Bronchial epithelial cell (primary cell): ENCODE data around the gene FTCD. TPM values are rescaled to one million over a fixed set of nuclear protein-coding genes. Genes with fewer than 3 reads are reported as not detected.

Experiments
- DNase-seq: peaks from one replicate; pipeline ENCODE4 v3.0.0-alpha.2; 2010; ENCODE audit warnings: low read depth
- FAIRE-seq: peaks from 2 replicates; lab custom pipeline; 2011; peaks lifted over from hg19 to GRCh38; lab: Jason Lieb, UNC
- H3K27me3 ChIP-seq: 2 replicates; pipeline ENCODE4 v1.5.1; 2011; ENCODE audit warnings: low read length; ENCODE audit not compliant: control insufficient read depth, insufficient read depth
- H3K36me3 ChIP-seq: 2 replicates; pipeline ENCODE4 v1.5.1; 2011; ENCODE audit warnings: low read length; ENCODE audit not compliant: control insufficient read depth, insufficient read depth
- H3K4me3 ChIP-seq: 2 replicates; pipeline ENCODE4 v1.5.1; 2011; ENCODE audit warnings: mild to moderate bottlenecking, low read depth, low read length, control low read depth
- CTCF ChIP-seq: IDR thresholded peaks from 2 replicates; pipeline ENCODE4 v1.5.1; 2011; ENCODE audit warnings: mild to moderate bottlenecking, moderate library complexity, low read length, control low read depth, inconsistent platforms; ENCODE audit not compliant: insufficient read depth, severe bottlenecking
- total RNA-seq: library from RNA; depleted of rRNA; stranded (reverse); fragments of >200 nt; gene quantifications from 2 replicates; pipeline ENCODE4 v1.2.1, GENCODE V29; 2014

FTCD gene
- total RNA-seq, 1 donor from 2014 or later = not detected

GRCh38 chr21:46120301-46121285 lies 34.8 kb downstream of the FTCD start:
- Histone ChIP-seq H3K27me3 (no peaks in the 10 kb centered on the region), H3K36me3 (no peaks in the 10 kb centered on the region), H3K4me3 (no peak overlapping the region)
- DNase-seq (no peak), FAIRE-seq (no peak)
- no peak for TF ChIP-seq CTCF

- H3K4me3 ChIP-seq = no peak overlapping the region
- no peak for DNase-seq
- no peak for FAIRE-seq
- no peaks in the 10 kb centered on the region for H3K27me3 ChIP-seq
- H3K36me3 ChIP-seq = no peaks in the 10 kb centered on the region
- TF ChIP-seq CTCF = no peak
These were observed 35.6 kb downstream of the FTCD start for GRCh38 chr21:46119637-46120271.

- no peak for DNase-seq
- no peak for FAIRE-seq
- no peaks in the 10 kb centered on the region for H3K36me3 ChIP-seq
- H3K27me3 ChIP-seq = no peaks in the 10 kb centered on the region
- TF ChIP-seq CTCF = no peak
- H3K4me3 ChIP-seq = no peak overlapping the region
These were observed 36.2 kb downstream of the FTCD start for GRCh38 chr21:46119144-46119636.

GRCh38 chr21:46118316-46119143 lies 36.8 kb downstream of the FTCD start:
- FAIRE-seq = no peak
- H3K4me3 ChIP-seq = no peak overlapping the region

More at GRCh38 chr21:46118316-46119143, 36.8 kb downstream of the FTCD start:
- Histone ChIP-seq H3K36me3 (no peaks in the 10 kb centered on the region), H3K27me3 (no peaks in the 10 kb centered on the region)
- DNase-seq = no peak
- TF ChIP-seq CTCF = no peak
